GM08714 (cell line): ENCODE results near the gene FANCD2OS.
A peak's percentile ranks its signal among the peaks of the same experiment; 100 is the strongest.
"Not testable (repeated sequence)": the region's sequence is repeated elsewhere in the genome, so short reads cannot be mapped to it uniquely, and the experiment has no call there.

ENCODE experiments used
- H3K4me3 ChIP-seq: fragments of 200-500 bp; sonication (Bioruptor generic); 2 replicates; pipeline ENCODE4 v1.5.1; 2014; ENCODE audit warnings: mild to moderate bottlenecking, low read length, inconsistent platforms
- ZNF274 ChIP-seq: IDR thresholded peaks from 2 replicates; pipeline ENCODE4 v1.6.1; 2012; ENCODE audit warnings: mild to moderate bottlenecking, low read depth, low read length

Gene FANCD2OS

GRCh38 chr3:10108091-10108490, at the start of gene FANCD2OS:
FANCD2OS (minus strand) TSS chr3:10108255; CDS start chr3:10104774, 3,481 bp downstream.
- TF ChIP-seq ZNF274: no peak
- H3K4me3 ChIP-seq: no peak within 1 kb of the TSS

GRCh38 chr3:10157031-10157430, 49.0 kb upstream of the FANCD2OS start:
- H3K4me3 ChIP-seq: no peak overlapping the region
- no peak for TF ChIP-seq ZNF274

GRCh38 chr3:10155658-10156057, 47.6 kb upstream of the FANCD2OS start:
- H3K4me3 ChIP-seq: no peak overlapping the region
- TF ChIP-seq ZNF274: no peak

- no peak overlapping the region for H3K4me3 ChIP-seq
- no peak for TF ChIP-seq ZNF274
These were observed 47.0 kb upstream of the FANCD2OS start for GRCh38 chr3:10155123-10155472.

- TF ChIP-seq ZNF274: no peak
- no peak overlapping the region for H3K4me3 ChIP-seq
These were observed 46.5 kb upstream of the FANCD2OS start for GRCh38 chr3:10154335-10155122.

GRCh38 chr3:10150987-10151386, 42.9 kb upstream of the FANCD2OS start:
- no peak for TF ChIP-seq ZNF274
- H3K4me3 ChIP-seq: no peak overlapping the region

- TF ChIP-seq ZNF274: no peak
- no peak overlapping the region for H3K4me3 ChIP-seq
These were observed 41.2 kb upstream of the FANCD2OS start for GRCh38 chr3:10149226-10149625.

- TF ChIP-seq ZNF274: no peak
- H3K4me3 ChIP-seq: no peak overlapping the region
These were observed 37.6 kb upstream of the FANCD2OS start for GRCh38 chr3:10145685-10146084.

GRCh38 chr3:10142707-10143560, 34.9 kb upstream of the FANCD2OS start:
- no peak for TF ChIP-seq ZNF274

GRCh38 chr3:10140996-10141546, 33.0 kb upstream of the FANCD2OS start:
- H3K4me3 ChIP-seq: no peak overlapping the region; the same call in 1 of the 2 replicates
- TF ChIP-seq ZNF274: no peak

More at GRCh38 chr3:10142707-10143560, 34.9 kb upstream of the FANCD2OS start:
- H3K4me3 ChIP-seq: peak overlapping the region; percentile 76

GRCh38 chr3:10137178-10137577, 29.1 kb upstream of the FANCD2OS start:
- H3K4me3 ChIP-seq: no peak overlapping the region
- no peak for TF ChIP-seq ZNF274

- TF ChIP-seq ZNF274: no peak
- H3K4me3 ChIP-seq: no peak overlapping the region
These were observed 28.5 kb upstream of the FANCD2OS start for GRCh38 chr3:10136426-10137005.

GRCh38 chr3:10135872-10136271, 27.8 kb upstream of the FANCD2OS start:
- not testable (repeated sequence) for H3K4me3 ChIP-seq

GRCh38 chr3:10122724-10123123, 14.7 kb upstream of the FANCD2OS start:
- H3K4me3 ChIP-seq: no peak overlapping the region
- TF ChIP-seq ZNF274: no peak
